ENCODE results near the gene NEURL4.

DNA sequence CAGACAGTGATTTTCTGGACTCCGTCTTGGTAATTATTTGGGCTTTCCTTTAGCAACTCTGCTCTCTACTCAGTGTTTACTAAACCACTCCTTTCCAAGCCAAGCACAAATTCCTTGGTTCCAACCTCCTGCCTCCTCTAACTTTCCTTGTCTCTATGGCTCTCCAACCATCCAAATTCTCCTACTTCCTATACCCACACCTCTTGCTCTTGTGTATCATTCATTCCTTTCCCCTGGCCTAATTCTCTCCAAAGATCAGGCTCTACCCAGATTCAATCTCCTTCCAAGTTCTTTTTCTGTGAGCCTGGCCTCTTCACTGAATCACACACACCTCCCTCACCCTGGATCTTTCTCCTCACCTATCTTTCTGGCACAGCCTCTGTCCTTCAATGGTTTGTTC, 1.1 kb downstream of the NEURL4 start:
- TF ChIP-seq, protein P1, sequence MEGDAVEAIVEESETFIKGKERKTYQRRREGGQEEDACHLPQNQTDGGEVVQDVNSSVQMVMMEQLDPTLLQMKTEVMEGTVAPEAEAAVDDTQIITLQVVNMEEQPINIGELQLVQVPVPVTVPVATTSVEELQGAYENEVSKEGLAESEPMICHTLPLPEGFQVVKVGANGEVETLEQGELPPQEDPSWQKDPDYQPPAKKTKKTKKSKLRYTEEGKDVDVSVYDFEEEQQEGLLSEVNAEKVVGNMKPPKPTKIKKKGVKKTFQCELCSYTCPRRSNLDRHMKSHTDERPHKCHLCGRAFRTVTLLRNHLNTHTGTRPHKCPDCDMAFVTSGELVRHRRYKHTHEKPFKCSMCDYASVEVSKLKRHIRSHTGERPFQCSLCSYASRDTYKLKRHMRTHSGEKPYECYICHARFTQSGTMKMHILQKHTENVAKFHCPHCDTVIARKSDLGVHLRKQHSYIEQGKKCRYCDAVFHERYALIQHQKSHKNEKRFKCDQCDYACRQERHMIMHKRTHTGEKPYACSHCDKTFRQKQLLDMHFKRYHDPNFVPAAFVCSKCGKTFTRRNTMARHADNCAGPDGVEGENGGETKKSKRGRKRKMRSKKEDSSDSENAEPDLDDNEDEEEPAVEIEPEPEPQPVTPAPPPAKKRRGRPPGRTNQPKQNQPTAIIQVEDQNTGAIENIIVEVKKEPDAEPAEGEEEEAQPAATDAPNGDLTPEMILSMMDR (conservative IDR thresholded peaks at IDR 0.05), result no peak
- no peak for TF ChIP-seq ZFX (IDR thresholded peaks at IDR 0.05)
